K562 treated with DMSO at 1 percent for 48 hours (cell line): ENCODE results near the gene LRRC56. TPM values are rescaled to one million over a fixed set of nuclear protein-coding genes. Genes with fewer than 3 reads are reported as not detected.

Source experiments
- total RNA-seq: library from RNA; unstranded; fragments of 300-600 nt; gene quantifications from 2 replicates; pipeline ENCODE4 v1.2.3, GENCODE V29; 2022; ENCODE audit warnings: low replicate concordance; ENCODE audit errors: extremely low read depth

The LRRC56 gene, protein sequence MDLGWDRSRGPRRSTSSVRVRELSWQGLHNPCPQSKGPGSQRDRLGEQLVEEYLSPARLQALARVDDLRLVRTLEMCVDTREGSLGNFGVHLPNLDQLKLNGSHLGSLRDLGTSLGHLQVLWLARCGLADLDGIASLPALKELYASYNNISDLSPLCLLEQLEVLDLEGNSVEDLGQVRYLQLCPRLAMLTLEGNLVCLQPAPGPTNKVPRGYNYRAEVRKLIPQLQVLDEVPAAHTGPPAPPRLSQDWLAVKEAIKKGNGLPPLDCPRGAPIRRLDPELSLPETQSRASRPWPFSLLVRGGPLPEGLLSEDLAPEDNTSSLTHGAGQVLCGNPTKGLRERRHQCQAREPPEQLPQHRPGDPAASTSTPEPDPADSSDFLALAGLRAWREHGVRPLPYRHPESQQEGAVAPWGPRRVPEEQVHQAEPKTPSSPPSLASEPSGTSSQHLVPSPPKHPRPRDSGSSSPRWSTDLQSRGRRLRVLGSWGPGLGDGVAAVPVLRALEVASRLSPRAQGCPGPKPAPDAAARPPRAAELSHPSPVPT
- not detected in 2 replicates for total RNA-seq

DNA sequence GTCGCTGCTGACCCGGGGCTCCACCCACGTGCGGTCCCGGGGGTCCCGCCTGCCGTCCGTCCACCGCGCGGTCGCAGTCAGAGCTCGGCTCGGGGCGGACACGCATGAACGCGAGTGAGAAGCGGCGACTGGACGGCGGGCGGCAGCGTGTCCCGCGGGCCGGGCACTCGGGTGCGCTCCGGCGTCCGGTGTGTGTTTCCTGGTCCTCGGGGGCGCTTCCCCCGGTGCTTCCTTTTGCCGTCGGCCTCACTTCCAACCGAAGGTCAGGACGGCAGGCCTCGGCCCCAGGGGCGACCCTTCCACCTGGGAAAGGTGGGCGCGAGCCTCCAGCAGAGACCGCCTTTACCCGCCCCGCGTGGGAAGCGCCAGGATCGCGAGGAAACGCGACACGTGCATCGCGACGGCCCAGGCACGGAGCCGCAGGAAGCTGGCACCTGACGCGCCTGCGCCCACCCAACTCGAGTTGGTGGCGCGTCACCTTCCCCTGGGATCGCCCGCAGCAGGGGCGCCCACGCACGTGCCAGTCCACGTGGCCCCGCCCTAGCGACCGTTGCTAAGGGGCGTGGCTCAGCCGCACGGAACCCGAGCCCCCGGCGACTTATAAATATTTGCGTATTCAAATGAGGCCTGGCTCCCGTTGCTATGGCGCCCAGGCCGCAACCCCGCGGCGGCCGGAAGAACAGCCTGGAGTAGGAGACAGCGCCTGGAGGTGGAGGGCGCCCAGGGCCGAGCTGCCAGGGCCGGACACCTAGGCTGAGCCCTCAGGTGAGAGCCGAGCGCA is at the start of gene LRRC56:
LRRC56 (plus strand) TSS at position 687 of the 781 bp plus-strand sequence. CDS start 3,158 bp downstream, outside the sequence.

DNA sequence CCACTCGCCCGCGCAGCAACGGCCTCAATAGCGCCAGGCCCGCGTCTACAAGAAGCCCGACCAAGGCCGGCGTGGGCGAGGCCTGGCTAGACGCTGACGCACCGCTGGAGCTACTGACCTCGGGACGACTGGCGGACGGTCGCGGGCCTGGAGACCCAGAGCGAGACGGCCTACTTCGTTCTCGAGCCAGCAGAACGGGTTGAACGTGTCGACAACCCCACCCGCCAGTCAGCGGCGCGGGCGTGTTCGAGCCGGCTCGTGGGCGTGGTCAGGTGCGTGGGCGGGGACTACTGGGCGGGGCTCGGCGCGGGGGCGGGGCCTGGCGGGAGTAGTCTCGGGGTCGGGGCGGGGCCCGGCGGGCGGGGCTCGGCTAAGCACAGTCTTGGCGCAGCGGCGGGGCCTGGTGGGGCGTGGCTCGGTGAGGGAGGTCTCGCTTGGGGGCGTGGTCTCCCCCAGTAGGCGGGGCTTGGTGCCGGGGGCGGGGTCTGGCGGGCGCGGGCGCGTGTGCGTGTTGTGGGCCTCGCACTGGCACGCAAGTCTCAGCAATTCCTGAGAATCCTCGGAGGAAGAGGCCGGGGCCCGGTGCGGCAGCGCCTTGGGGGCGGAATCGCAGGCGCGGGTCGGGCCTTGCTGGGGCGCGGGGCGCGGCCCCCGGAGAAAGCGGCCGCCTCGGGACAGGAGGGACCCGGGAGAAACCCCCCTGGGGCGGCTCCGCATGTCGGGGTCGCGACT is 30.2 kb upstream of the LRRC56 start, which contains the start of gene RNH1:
RNH1 (minus strand) TSS at position 248 of the 732 bp plus-strand sequence. CDS start 5,080 bp downstream, outside the sequence.

DNA sequence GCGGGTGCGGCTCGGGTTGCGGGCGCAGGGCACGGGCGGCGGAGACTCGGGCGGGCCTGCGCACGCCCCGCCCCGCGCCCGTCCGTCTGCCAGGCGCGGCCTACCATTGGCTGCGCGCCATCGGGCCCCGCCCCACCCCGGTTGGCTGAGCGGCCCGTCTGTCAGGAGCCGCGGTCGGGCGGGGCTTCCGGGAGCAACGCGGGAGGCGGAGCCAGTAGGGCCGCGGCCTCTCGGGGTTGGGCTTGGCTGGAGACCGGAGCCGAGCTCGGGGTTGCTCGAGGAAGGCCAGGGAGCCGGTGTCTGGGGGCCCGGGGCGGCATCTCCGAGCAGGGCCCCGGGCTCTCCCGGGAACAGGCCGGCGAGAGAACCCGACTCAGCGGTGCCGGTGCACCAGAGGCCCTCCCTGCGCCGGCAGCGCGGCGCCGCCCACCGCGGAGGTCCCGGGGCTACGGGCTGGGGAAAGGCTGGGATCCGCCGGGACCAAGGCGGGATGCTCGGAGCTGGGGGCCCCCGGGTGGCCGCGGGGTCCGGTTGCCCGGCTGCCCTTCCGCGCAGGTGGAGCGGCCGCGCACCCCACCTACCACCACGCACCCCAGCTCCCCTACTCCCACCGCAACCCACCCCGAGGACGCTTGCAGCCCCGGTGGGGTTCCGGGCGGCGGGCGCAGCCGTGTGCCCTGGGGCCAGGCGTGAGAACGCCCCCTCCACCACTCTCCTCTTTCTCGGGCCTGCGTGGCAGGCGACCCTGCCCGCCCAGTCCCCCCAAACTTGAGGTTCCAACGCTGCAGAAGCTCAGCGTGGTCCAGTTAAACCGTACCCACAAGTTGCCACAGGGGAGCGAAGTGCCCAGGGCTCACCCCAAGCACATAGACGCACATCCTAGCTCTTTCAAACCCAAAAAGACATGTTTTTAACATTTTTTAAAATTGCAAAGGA is 1.5 kb upstream of the LRRC56 start, which contains the start of gene HRAS:
HRAS (minus strand) TSS at position 58 of the 936 bp plus-strand sequence.

DNA sequence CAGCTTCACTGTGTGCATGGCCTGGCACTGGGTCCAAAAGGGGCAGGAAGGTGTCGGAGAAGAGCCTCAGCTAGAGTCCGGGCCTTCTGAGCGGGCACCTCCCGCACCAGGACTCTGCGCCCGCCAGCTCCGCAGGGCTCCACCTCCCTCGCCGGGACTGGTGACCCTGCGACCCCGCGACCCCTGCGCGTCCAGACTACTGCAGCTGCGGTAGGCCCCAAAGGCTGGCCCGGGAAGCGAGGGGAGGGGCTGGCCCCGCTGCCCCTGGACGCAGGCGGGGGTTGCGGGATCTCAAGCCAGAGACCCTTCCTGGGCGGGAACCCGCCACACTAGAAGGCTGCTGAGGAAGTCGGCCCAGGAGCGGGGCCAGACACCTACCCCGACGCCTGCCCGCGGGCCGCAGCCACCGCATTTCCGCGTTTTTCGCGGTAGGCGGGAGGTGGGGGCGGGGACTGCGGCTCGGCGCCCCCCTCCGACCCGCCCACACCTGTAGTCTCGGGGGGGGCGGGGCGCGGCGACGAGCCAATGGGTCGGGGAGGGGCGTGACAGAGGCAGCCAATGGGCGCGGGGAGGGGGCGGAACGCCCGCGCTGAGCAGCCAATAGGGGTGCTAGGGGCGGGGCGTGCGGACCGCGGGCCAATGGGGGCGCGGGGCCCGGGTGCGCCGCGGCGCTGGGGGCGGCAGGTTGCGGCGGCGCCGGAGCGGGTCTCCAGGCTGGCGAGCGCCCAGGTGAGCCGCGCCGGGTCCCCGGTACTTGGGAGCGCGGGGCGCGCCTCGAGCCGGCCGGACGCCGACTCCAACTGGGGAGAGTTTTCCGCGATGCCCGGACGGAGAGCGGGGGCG is 23.2 kb downstream of the LRRC56 start, which contains the start of the genes LMNTD2 and RASSF7:
LMNTD2 (minus strand) TSS at position 434 of the 843 bp plus-strand sequence; CDS start at position 412, 22 bp downstream.
RASSF7 (plus strand) TSS at position 666 of the 843 bp plus-strand sequence. CDS start 799 bp downstream, outside the sequence.

DNA sequence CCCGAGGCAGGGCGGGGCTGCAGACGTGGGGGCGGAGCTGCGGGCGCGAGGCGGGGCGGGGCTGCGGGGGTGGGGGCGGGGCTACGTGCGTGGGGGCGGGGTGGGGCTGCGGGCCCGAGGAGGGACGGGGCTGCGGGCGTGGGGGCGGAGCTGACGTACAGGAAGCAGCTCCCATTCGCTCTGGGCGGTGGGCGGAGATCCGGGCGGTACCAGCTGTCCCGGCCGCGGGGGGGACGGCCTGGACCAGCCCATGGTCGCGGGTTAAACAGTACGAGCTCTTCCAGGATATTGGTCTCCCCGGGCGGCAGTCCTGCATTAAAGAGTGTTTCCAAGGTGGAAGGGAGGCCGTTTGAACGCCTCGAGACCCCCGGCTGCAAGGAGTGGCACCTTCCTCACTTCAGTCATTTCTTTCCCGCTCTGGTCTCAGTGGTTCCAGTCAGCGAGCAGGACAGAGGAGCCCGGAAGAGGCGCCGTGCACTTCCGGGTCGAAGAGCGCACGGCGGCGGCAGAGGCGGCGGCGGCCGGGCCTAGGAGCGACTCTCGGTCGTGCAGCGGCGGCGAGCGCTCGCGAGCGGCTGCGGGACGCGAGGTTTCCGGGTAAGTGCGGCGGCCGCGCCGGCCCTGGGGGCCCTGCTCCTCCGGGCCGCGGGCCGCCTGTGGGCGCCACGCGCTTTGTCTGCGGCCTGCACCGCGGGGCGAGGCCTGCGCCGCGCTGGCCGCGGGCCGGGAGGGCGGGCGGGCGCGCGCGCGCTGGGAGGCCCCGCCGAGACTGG is 38.9 kb downstream of the LRRC56 start, which contains the start of gene PHRF1:
PHRF1 (plus strand) TSS at position 475 of the 773 bp plus-strand sequence. CDS start 5,043 bp downstream, outside the sequence.

Other genes starting within 250 kb of the LRRC56 start
- not detected in 2 replicates for gene PGGHG, start 248.4 kb upstream of the LRRC56 start, total RNA-seq
- not detected in 2 replicates for gene IFITM5, start 238.0 kb upstream of the LRRC56 start, total RNA-seq
- 1,297 TPM in 1 of 2 replicates, not detected in the other for gene IFITM2, start 229.7 kb upstream of the LRRC56 start, total RNA-seq
- 1,098 TPM in 1 of 2 replicates, not detected in the other for gene IFITM1, start 223.5 kb upstream of the LRRC56 start, total RNA-seq
- gene IFITM3, start 216.7 kb upstream of the LRRC56 start, total RNA-seq, result not detected in 2 replicates
- not detected in 2 replicates for gene B4GALNT4, start 168.0 kb upstream of the LRRC56 start, total RNA-seq
- gene PKP3, start 143.3 kb upstream of the LRRC56 start, total RNA-seq, result not detected in 2 replicates
- not detected in 2 replicates for gene SIGIRR, start 122.5 kb upstream of the LRRC56 start, total RNA-seq
- gene ANO9, start 95.5 kb upstream of the LRRC56 start, total RNA-seq, result not detected in 2 replicates
- gene PTDSS2, start 87.2 kb upstream of the LRRC56 start, total RNA-seq, result not detected in 2 replicates
- not detected in 2 replicates for gene RNH1, start 30.3 kb upstream of the LRRC56 start, total RNA-seq
- gene HRAS, start 2.0 kb upstream of the LRRC56 start, total RNA-seq, result not detected in 2 replicates
- gene LMNTD2, start 23.2 kb downstream of the LRRC56 start, total RNA-seq, result not detected in 2 replicates
- not detected in 2 replicates for gene RASSF7, start 23.4 kb downstream of the LRRC56 start, total RNA-seq
- not detected in 2 replicates for gene PHRF1, start 38.9 kb downstream of the LRRC56 start, total RNA-seq
- gene IRF7, start 78.4 kb downstream of the LRRC56 start, total RNA-seq, result not detected in 2 replicates
- gene CDHR5, start 87.4 kb downstream of the LRRC56 start, total RNA-seq, result not detected in 2 replicates
- gene SCT, start 89.7 kb downstream of the LRRC56 start, total RNA-seq, result not detected in 2 replicates
- not detected in 2 replicates for gene DRD4, start 99.7 kb downstream of the LRRC56 start, total RNA-seq
- not detected in 2 replicates for gene DEAF1, start 157.7 kb downstream of the LRRC56 start, total RNA-seq
- not detected in 2 replicates for gene TMEM80, start 158.3 kb downstream of the LRRC56 start, total RNA-seq
- gene EPS8L2, start 168.7 kb downstream of the LRRC56 start, total RNA-seq, result not detected in 2 replicates
- gene TALDO1, start 209.9 kb downstream of the LRRC56 start, total RNA-seq, result 394 TPM in 1 of 2 replicates, not detected in the other
- not detected in 2 replicates for gene GATD1, start 240.0 kb downstream of the LRRC56 start, total RNA-seq